Measurements from ENCODE around the gene MAP4K5.

Gene MAP4K5

DNA sequence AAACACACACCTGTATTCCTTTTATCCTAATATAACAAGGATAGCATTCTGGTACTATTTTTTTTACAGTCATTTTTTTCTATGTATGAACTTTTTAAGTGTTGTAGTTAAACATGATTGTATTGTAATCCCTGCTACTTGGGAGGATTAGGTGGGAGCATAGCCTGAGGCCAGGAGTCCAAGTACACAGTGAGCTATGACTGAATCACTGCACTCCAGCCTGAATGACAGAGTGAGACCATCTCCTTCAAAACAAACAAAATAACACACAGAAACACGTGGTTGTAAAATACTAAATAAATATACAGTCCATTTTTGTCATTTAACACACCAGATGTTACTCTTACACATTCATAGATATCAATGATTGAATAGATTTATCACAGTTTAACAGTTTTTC, 56.9 kb downstream of the MAP4K5 start:
- DNase-seq = no peak

- no peak for DNase-seq
These were observed 60.4 kb downstream of the MAP4K5 start for GRCh38 chr14:50471838-50472465.

DNA sequence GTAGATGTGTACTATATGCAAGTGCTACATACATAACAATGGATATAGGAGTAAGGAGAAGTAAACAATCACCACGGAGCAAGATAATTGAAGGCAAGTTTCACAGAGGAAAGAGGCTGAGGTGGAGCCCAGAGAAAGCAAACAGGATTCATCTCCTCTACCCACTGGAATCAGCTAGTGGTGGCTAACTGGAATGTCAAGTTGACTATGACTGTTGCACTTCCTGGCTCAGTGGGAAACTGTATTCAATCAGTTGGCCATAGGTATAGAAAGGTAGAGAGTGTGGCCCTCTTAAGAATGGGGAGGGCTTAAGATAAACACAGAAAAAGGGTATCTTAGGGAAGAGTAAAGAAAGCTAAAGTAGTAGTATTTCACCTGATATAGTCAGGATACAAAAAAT, 62.4 kb downstream of the MAP4K5 start:
- DNase-seq = no peak

GRCh38 chr14:50462111-50462510, 70.3 kb downstream of the MAP4K5 start:
- DNase-seq = no peak

- DNase-seq = no peak
These were observed 78.5 kb downstream of the MAP4K5 start for GRCh38 chr14:50453869-50454268.

GRCh38 chr14:50452979-50453705, 79.2 kb downstream of the MAP4K5 start:
- no peak for DNase-seq

DNA sequence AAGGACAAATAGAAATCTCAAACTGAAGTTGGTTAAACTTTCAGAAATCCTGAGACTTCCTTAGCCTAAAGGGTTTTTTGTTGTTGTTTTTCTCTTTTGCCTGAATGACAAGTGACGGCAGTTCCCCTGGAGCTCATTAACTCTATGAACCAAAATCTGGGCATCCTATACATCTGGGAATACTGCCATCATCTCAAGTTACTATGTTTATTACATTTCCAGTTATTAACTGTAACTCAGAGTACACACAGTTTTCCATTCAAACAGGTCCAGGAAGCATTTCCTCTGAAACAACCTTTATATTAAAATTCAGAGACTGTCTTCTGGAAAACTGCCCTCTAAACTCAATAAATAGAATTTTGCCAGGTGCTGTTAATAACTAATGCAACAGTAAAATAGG, 80.1 kb downstream of the MAP4K5 start:
- DNase-seq = no peak

DNA sequence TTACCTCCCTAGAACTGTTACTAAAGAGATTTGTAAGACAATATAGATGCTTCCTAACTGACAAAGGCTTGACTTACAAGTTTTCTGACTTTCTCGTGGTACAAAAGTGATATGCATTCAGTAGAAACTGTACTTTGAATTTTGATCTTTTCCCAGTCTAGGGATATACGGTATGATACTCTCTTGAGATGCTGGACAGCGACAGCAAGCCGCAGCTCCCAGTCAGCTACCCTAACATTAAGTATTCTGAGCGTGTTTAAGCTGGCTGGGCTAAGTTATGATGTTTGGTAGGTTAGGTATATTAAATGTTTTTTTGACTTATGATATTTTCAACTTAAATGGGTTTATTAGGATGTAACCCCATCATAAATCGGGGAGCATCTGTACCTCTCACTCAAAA, 80.5 kb downstream of the MAP4K5 start:
- DNase-seq = no peak

- DNase-seq = no peak
These were observed 84.9 kb downstream of the MAP4K5 start for GRCh38 chr14:50447461-50447860.

DNA sequence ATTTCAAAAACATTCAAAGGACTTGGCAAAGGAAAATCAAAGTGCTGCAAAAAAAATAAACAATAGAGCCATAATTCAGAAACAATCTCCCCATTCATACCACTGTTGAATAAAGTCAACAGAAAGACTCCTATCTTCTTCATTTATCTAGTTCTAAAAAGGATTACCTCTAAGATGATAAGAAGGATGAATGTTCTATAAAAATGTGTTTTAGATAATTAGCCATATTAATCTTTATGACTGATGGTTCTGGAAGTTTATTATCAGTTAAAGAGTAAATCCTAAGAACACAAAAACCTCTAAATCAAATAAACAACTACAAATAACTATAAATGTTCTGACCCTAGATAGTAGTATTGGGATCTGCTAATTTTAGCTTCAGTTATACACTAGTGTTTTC, 97.8 kb downstream of the MAP4K5 start:
- no peak for DNase-seq

- DNase-seq = no peak
These were observed 100.2 kb downstream of the MAP4K5 start for GRCh38 chr14:50432131-50432530.

DNA sequence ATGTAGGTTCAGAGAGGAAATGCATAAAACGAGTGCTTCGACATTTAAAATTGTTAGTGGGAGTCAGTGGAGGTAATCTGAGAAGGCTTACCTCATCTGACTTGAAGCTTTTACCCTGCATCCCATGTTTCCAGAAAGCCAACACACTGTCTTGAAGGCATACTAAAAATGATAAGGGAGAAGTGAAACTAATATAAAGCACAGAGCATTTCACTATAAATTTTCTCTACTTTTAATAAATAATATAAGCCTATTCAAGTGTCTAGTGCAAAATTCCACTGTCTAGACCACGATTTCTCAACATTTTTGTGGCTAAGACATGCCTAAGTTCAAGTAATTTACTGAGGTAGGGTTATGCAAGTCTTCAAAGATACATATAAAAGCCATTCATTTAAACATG, 106.6 kb downstream of the MAP4K5 start:
- no peak for DNase-seq

DNA sequence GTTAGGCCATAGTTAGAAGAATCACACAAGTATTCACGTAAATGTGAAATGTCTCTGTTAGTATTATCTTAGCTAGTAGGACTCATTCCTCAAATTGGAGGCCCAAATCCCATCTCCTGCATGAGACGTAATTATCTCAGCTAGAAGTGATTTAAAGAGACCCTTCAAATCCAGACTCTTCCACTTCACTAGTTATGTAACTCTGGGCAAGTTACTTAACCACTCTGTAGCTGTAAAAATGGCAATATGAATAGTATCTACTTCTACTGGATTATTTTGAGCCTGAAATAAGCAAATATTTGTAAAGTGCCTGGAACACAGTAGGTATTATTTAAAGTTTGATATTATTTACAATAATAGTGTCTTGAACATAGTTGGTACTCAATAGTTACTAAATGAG, 107.3 kb downstream of the MAP4K5 start:
- no peak for DNase-seq

DNA sequence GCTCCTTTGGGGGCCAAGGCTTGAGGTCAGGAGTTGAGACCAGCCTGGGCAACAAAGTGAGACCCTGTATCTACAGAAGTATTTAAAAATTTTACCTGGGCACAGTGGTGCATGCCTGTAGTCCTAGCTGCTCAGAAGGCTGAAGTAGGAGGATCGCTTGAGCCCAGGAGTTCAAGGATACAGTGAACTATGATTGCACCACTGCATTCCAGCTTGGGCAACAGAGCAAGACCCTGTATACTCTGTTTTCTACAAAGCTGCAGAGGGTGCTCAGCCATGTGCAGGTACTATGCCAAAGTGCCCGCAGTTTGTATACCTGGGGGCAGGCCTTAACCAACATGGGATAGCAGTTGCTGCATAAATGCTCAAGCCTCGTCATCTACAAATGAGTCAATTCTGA, 108.8 kb downstream of the MAP4K5 start:
- no peak for DNase-seq

- no peak for DNase-seq
These were observed 110.9 kb downstream of the MAP4K5 start for GRCh38 chr14:50421499-50421898.

GRCh38 chr14:50417853-50418252, 114.5 kb downstream of the MAP4K5 start:
- no peak for DNase-seq

GRCh38 chr14:50410921-50411320, 121.4 kb downstream of the MAP4K5 start:
- no peak for DNase-seq

DNA sequence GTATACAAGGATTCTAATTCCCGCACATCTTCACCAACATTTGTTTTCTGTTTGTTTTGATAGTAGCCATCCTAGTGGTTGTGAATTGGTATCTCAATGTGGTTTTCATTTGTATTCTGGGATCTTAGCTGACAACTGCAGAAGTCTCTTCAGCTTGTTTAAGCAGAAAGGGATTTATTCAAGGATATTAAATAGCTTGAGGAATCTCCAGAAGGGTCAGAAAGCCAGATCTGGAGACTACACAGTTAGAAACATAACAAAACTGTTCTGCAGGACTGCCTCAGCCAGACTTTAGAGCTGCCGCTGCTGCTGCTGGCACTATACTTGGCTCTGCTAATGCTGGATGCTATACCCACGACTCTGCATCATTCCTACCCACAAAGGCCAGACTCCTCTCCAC, 122.3 kb downstream of the MAP4K5 start:
- no peak for DNase-seq

DNA sequence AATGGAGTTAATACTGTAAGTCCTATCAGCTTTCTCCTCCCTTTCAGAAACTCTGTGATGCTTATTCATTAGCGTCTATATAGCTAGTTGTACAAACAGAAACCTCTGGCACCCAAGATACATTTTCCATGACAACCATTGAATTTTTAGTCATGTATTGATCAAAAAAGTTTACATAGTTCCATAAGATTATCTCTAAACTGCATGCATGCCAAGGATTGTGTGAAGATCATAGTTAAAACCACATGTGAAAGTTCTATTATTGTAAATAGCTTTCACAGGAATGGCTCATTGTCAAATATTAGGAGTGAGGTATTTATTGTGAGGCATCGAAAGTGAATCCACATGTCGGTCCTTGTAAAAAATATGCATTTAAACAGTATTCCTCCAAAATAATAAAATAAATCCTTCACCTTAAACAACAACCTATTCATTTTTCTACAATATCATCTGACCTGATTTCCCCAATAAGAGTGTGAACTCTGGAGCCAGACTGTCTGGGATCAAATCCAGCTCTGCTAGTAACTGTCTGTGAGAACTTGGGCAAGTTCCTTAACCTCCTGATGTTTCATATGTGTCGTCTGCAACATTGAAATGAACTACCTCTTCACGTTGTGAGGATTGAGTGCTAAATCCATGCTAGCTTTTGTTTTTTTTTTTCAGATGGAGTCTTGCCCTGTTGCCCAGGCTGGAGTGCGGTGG, 125.1 kb downstream of the MAP4K5 start:
- DNase-seq = no peak

DNA sequence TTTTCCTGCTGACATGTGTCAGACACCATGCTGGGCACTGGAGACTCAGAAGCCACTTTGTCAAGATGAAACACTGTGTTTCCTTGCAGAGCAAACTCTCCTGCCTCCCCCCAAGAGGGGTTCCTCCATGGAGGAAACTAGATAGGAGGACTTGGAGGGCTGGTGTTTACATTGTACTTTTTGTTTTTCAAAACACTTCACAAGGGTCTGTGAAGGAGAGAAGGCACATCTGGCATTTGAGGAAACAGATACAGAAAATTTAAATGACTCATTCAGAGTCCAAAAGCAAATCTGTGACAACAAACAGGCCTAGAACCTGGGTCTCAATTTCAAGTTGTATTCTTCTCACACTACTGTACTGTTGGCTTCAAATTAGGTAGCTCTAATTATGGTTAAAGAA, 128.9 kb downstream of the MAP4K5 start:
- DNase-seq = peak; percentile 35

GRCh38 chr14:50402965-50403364, 129.4 kb downstream of the MAP4K5 start:
- peak; percentile 26 for DNase-seq

DNA sequence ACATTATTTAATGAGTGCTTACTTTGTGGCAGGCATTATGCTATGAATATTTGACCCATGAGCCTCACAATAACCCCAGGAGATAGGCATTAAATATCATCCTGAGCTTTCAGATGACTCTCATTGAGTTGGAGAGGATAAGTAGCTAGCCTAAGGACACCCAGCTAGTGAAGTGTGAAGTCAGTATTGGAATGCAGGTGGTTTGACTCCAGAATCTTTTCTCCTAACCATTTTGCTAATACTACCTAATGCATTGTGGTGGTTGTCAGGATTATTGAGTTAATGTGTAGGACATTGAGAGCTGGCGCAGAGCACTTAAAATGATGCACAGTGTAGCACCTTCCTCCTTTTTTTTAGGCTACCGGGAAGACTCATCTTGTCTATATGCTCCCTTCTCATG, 131.9 kb downstream of the MAP4K5 start:
- no peak for DNase-seq

- peak; percentile 13 for DNase-seq
These were observed 132.9 kb downstream of the MAP4K5 start for GRCh38 chr14:50399251-50400032.

DNA sequence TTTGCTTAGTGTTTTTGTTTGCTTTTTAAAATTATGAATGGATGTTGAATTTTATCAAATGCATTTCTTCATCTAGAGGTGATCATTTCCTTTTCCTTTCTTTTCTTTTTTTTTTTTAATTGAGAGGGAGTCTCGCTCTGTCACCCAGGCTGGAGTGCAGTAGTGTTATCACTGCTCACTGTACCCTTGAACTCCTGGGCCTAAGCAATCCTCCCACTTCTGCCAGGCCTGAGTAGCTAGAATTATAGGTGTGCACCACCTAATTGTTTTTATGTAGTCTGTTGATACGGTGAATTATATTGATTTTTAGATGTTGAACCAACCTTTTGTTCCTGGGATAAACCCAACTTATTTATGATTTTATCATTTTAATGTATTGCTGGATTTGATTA, 134.2 kb downstream of the MAP4K5 start:
- no peak for DNase-seq

Data from activated CD8-positive, alpha-beta memory T cell treated with anti-CD3 and anti-CD28 coated beads for 24 hours (primary cell).